Neural cell (in vitro differentiated cells): ENCODE data around the gene RNF19B. TPM values are rescaled to one million over a fixed set of nuclear protein-coding genes. Genes with fewer than 3 reads are reported as not detected.

Source experiments
- H2AFZ ChIP-seq: fragments of 200-600, 300-800 bp; sonication (generic), shearing (Covaris generic); 2 replicates; pipeline ENCODE4 v1.6.0; 2014; ENCODE audit warnings: low read depth, mild to moderate bottlenecking, antibody characterized with exemption, low read length, moderate library complexity
- H3F3A ChIP-seq: fragments of 200-600 bp; shearing (Covaris generic); 2 replicates; pipeline ENCODE4 v1.6.1; 2016; ENCODE audit warnings: mild to moderate bottlenecking, moderate library complexity, mixed read lengths, antibody characterized with exemption, low read length; ENCODE audit not compliant: insufficient read depth, poor library complexity, severe bottlenecking
- H3K27ac ChIP-seq: fragments of 200-600, 300-800 bp; sonication (generic), shearing (Covaris generic); 2 replicates; pipeline ENCODE4 v1.5.1; 2014; ENCODE audit warnings: mild to moderate bottlenecking, low read length, moderate library complexity
- H3K27me3 ChIP-seq: fragments of 300-800, 200-600 bp; sonication (generic), shearing (Covaris generic); 2 replicates; pipeline ENCODE4 v1.6.0; 2014; ENCODE audit warnings: mild to moderate bottlenecking, low read depth, low read length, moderate library complexity; ENCODE audit not compliant: insufficient read depth
- H3K36me3 ChIP-seq: fragments of 300-800, 200-600 bp; sonication (generic), shearing (Covaris generic); 2 replicates; pipeline ENCODE4 v1.5.1; 2014; ENCODE audit warnings: mild to moderate bottlenecking, antibody characterized with exemption, low read length, moderate library complexity; ENCODE audit not compliant: insufficient read depth
- H3K4me2 ChIP-seq: fragments of 300-800, 200-600 bp; sonication (generic), shearing (Covaris generic); 2 replicates; pipeline ENCODE4 v1.6.0; 2014; ENCODE audit warnings: mild to moderate bottlenecking, low read length
- H3K4me3 ChIP-seq: fragments of 300-800, 200-600 bp; sonication (generic), shearing (Covaris generic); 2 replicates; pipeline ENCODE4 v1.5.1; 2014; ENCODE audit warnings: mild to moderate bottlenecking, low read length, moderate library complexity
- H3K79me2 ChIP-seq: fragments of 200-600 bp; shearing (Covaris generic); replicated peaks from 2 replicates; pipeline ENCODE4 v1.6.0; 2014; ENCODE audit warnings: mild to moderate bottlenecking, low read length, moderate library complexity; ENCODE audit not compliant: insufficient read depth
- H3K9ac ChIP-seq: fragments of 300-800, 200-600 bp; sonication (generic), shearing (Covaris generic); 2 replicates; pipeline ENCODE4 v1.6.1; 2016; ENCODE audit warnings: mild to moderate bottlenecking, low read length, mixed read lengths
- H3K9me2 ChIP-seq: fragments of 200-600 bp; shearing (Covaris generic); 2 replicates; pipeline ENCODE4 v1.6.1; 2016; ENCODE audit warnings: mild to moderate bottlenecking, low read length, mixed read lengths; ENCODE audit not compliant: insufficient read depth
- H3K9me3 ChIP-seq: fragments of 200-600, 300-800 bp; sonication (generic), shearing (Covaris generic); 2 replicates; pipeline ENCODE4 v1.6.1; 2016; ENCODE audit warnings: mild to moderate bottlenecking, mixed run types, low read length, moderate library complexity, mixed read lengths
- H4K20me1 ChIP-seq: fragments of 200-600 bp; shearing (Covaris generic); 2 replicates; pipeline ENCODE4 v1.6.1; 2016; ENCODE audit warnings: mild to moderate bottlenecking, mixed run types; ENCODE audit not compliant: insufficient read depth
- EP300 ChIP-seq: fragments of 450-650 bp; conservative IDR thresholded peaks from 2 replicates; pipeline ENCODE4 v1.6.1; 2014; ENCODE audit warnings: antibody characterized with exemption, mild to moderate bottlenecking, moderate library complexity; ENCODE audit not compliant: poor library complexity, severe bottlenecking
- EZH2 ChIP-seq: fragments of 200-600, 300-800 bp; shearing (Covaris generic), sonication (generic); IDR thresholded peaks from 2 replicates; pipeline ENCODE4 v1.6.1; 2014; ENCODE audit warnings: antibody characterized with exemption, low read length, borderline replicate concordance, mild to moderate bottlenecking; ENCODE audit not compliant: insufficient read depth, poor library complexity, severe bottlenecking
- MXI1 ChIP-seq: fragments of 450-650 bp; conservative IDR thresholded peaks from 2 replicates; pipeline ENCODE4 v1.6.1; 2014; ENCODE audit warnings: antibody characterized with exemption, mild to moderate bottlenecking; ENCODE audit not compliant: poor library complexity, severe bottlenecking
- POLR2AphosphoS5 ChIP-seq: IDR thresholded peaks from 2 replicates; pipeline ENCODE4 v1.6.1; 2012
- RAD21 ChIP-seq: fragments of 450-650 bp; conservative IDR thresholded peaks from 2 replicates; pipeline ENCODE4 v1.6.1; 2014; ENCODE audit warnings: antibody characterized with exemption, mild to moderate bottlenecking, moderate library complexity
- SMC3 ChIP-seq: fragments of 450-650 bp; conservative IDR thresholded peaks from 2 replicates; pipeline ENCODE4 v1.6.1; 2014; ENCODE audit warnings: antibody characterized with exemption, mild to moderate bottlenecking, moderate library complexity; ENCODE audit not compliant: poor library complexity
- TAF1 ChIP-seq: IDR thresholded peaks from 2 replicates; pipeline ENCODE4 v1.6.1; 2012; ENCODE audit warnings: low read depth
- polyA plus RNA-seq: library from polyadenylated mRNA; depleted of rRNA; stranded (reverse); fragments of >200 nt; gene quantifications from 2 replicates; pipeline ENCODE4 v1.2.3, GENCODE V29; 2014
- TF ChIP-seq, protein P1 (sequence below): IDR thresholded peaks from 2 replicates; pipeline ENCODE4 v1.6.1; 2012; ENCODE audit warnings: borderline replicate concordance
- TF ChIP-seq, protein P2 (sequence below): fragments of 450-650 bp; IDR thresholded peaks from 2 replicates; pipeline ENCODE4 v1.5.1; 2014; ENCODE audit warnings: antibody characterized with exemption, mild to moderate bottlenecking, moderate library complexity; ENCODE audit not compliant: poor library complexity, severe bottlenecking

RNF19B gene
- polyA plus RNA-seq, 1 donor from 2014 or later, result 22.1 TPM

DNA sequence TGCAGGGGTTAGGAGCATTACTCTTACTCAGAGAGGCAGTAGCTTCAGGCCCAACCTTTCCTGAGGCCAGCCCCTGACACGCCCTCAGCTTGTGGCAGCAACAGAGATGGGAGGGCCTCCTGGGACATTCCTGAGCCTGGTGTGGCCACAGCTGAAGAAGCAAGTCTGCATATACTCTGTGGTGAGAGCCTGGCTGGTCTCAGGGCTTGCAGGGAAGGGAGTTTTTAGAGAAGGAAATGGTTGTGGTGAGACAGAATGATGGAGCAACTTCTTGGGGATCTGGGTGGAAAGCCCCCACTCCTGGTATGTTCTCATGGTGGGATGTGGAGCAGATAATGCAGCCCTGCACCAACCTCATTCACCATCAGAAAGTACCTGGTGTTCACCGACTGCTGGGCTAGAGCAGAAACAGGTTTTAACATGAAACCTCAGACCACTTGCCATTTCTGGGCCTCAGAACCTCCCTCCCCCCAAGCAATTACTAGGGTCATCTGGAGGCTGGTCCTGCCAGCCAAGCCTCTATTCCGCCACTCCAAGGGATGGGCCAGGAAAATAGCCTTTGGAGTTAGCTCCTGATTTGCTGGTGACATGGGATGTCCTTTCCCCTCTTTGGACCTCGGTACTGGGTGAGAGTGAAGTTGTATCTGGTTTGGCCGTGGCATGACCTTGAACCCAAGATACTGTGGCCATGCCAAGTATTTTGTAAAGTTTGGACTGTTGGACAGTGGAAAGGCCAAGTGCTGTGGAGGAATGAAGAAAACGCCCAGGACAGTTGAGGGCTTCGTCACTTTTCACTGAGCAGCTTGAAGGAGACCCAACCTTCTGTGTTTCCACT is 28.1 kb upstream of the RNF19B start:
- Histone ChIP-seq H2AFZ (no peak overlapping the region), H3K4me2 (no peak overlapping the region), H3K9me2 (no peaks in the 10 kb centered on the region), H3K9me3 (no peaks in the 10 kb centered on the region), H3F3A (no peaks in the 10 kb centered on the region), H3K4me3 (no peak overlapping the region), H3K27me3 (no peaks in the 10 kb centered on the region), H3K36me3 (no peaks in the 10 kb centered on the region), H3K27ac (no peak overlapping the region), H3K79me2 (no peaks in the 10 kb centered on the region), H3K9ac (no peak overlapping the region), H4K20me1 (no peaks in the 10 kb centered on the region)
- no peak for TF ChIP-seq SMC3
- TF ChIP-seq EZH2, result no peak
- TF ChIP-seq, protein P1, sequence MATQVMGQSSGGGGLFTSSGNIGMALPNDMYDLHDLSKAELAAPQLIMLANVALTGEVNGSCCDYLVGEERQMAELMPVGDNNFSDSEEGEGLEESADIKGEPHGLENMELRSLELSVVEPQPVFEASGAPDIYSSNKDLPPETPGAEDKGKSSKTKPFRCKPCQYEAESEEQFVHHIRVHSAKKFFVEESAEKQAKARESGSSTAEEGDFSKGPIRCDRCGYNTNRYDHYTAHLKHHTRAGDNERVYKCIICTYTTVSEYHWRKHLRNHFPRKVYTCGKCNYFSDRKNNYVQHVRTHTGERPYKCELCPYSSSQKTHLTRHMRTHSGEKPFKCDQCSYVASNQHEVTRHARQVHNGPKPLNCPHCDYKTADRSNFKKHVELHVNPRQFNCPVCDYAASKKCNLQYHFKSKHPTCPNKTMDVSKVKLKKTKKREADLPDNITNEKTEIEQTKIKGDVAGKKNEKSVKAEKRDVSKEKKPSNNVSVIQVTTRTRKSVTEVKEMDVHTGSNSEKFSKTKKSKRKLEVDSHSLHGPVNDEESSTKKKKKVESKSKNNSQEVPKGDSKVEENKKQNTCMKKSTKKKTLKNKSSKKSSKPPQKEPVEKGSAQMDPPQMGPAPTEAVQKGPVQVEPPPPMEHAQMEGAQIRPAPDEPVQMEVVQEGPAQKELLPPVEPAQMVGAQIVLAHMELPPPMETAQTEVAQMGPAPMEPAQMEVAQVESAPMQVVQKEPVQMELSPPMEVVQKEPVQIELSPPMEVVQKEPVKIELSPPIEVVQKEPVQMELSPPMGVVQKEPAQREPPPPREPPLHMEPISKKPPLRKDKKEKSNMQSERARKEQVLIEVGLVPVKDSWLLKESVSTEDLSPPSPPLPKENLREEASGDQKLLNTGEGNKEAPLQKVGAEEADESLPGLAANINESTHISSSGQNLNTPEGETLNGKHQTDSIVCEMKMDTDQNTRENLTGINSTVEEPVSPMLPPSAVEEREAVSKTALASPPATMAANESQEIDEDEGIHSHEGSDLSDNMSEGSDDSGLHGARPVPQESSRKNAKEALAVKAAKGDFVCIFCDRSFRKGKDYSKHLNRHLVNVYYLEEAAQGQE, result no peak
- no peak for TF ChIP-seq POLR2AphosphoS5

DNA sequence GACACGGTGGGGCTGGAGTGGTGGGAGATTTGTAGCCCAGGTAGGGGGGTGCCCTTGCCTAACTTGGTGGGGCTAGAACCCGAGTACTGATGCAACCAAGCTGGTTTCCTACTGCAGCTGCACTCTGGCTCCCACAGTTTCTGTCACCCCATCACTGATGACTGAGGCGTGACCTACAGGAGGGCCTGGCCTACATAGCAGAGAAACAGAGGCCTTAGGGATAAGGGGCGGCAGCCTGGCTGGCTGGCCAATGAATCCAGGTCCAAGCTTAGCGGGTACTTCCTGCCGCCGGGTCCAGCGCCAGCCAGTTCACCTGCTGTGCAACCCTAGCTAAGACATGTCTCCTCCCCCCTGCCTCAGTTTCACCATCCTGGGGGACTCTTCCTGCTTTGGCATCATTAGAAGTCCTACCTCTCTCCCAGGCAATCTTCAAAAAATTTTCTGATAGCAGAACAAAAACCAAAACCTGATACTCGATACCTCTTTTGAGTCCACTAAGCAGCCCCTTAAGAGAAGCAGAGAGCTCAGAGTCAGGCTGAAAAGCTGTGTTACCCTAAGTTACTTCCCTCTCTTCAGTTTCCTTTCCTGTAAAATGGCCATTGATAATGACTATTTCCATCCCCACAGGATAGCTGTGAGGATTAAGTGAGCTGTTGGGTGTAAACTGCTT is 27.3 kb upstream of the RNF19B start:
- H3K79me2 ChIP-seq, result no peaks in the 10 kb centered on the region
- no peaks in the 10 kb centered on the region for H3K36me3 ChIP-seq
- no peaks in the 10 kb centered on the region for H3F3A ChIP-seq
- H3K27ac ChIP-seq, result no peak overlapping the region
- no peak for TF ChIP-seq RAD21
- no peak for TF ChIP-seq POLR2AphosphoS5
- TF ChIP-seq MXI1, result no peak
- no peak for TF ChIP-seq TAF1
- no peak for TF ChIP-seq EZH2
- TF ChIP-seq, protein P1, result no peak
- TF ChIP-seq, protein P2, sequence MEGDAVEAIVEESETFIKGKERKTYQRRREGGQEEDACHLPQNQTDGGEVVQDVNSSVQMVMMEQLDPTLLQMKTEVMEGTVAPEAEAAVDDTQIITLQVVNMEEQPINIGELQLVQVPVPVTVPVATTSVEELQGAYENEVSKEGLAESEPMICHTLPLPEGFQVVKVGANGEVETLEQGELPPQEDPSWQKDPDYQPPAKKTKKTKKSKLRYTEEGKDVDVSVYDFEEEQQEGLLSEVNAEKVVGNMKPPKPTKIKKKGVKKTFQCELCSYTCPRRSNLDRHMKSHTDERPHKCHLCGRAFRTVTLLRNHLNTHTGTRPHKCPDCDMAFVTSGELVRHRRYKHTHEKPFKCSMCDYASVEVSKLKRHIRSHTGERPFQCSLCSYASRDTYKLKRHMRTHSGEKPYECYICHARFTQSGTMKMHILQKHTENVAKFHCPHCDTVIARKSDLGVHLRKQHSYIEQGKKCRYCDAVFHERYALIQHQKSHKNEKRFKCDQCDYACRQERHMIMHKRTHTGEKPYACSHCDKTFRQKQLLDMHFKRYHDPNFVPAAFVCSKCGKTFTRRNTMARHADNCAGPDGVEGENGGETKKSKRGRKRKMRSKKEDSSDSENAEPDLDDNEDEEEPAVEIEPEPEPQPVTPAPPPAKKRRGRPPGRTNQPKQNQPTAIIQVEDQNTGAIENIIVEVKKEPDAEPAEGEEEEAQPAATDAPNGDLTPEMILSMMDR, result no peak
- no peak for TF ChIP-seq EP300
- TF ChIP-seq SMC3, result no peak
- H4K20me1 ChIP-seq, result no peaks in the 10 kb centered on the region
- no peak overlapping the region for H3K9ac ChIP-seq
- no peak overlapping the region for H3K4me2 ChIP-seq
- H2AFZ ChIP-seq, result no peak overlapping the region
- H3K4me3 ChIP-seq, result no peak overlapping the region
- H3K27me3 ChIP-seq, result no peaks in the 10 kb centered on the region
- no peaks in the 10 kb centered on the region for H3K9me3 ChIP-seq
- no peaks in the 10 kb centered on the region for H3K9me2 ChIP-seq
